Uterus (tissue), 2 donors: ENCODE results near the gene DNASE2B.

ENCODE experiments used
- POLR2A ChIP-seq, 2 donors: fragments of 450-650 bp; IDR thresholded peaks; one replicate each; pipeline ENCODE4 v1.6.1; 2016; ENCODE audit warnings: antibody characterized with exemption in 2 of 2, mild to moderate bottlenecking in 1 of 2, moderate library complexity in 1 of 2
- TF ChIP-seq, protein P1 (sequence below), 4 experiments: fragments of 200-600 bp in 2 of 4; fragments of 450-650 bp in 2 of 4; sonication (generic) in 2 of 4; IDR thresholded peaks; one replicate each; pipeline ENCODE4 v1.5.1; 2016 to 2019; ENCODE audit warnings: antibody characterized with exemption in 4 of 4, mild to moderate bottlenecking in 2 of 4, moderate library complexity in 1 of 4

DNA sequence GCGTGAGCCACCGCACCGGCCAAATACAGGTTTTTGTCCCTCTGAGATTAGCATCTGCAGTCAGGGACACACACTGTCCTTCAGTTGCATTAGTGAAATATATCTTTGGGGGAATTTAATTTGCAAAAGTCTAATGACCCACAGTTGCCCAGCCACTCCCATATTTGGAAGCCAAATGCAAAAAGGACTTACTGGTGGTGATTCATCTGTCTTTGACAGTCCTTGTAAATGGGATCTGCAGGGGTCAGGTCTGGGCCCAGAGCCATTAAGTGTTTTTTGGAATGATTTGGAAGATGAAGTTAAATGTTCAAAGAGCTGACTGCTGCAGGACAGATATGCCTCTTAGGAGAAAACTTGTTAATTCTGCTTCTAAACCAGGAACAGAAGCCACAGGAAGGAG lies 44.6 kb upstream of the DNASE2B start:
- TF ChIP-seq, protein P1, sequence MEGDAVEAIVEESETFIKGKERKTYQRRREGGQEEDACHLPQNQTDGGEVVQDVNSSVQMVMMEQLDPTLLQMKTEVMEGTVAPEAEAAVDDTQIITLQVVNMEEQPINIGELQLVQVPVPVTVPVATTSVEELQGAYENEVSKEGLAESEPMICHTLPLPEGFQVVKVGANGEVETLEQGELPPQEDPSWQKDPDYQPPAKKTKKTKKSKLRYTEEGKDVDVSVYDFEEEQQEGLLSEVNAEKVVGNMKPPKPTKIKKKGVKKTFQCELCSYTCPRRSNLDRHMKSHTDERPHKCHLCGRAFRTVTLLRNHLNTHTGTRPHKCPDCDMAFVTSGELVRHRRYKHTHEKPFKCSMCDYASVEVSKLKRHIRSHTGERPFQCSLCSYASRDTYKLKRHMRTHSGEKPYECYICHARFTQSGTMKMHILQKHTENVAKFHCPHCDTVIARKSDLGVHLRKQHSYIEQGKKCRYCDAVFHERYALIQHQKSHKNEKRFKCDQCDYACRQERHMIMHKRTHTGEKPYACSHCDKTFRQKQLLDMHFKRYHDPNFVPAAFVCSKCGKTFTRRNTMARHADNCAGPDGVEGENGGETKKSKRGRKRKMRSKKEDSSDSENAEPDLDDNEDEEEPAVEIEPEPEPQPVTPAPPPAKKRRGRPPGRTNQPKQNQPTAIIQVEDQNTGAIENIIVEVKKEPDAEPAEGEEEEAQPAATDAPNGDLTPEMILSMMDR (IDR thresholded peaks at IDR 0.05), result no peak
- no peak for TF ChIP-seq POLR2A (IDR thresholded peaks at IDR 0.05)
